LNCAP (cell line): Measurements from ENCODE around the gene CTPS1.

Source experiments
- CTCF ChIP-seq: fragments of 450-650 bp; IDR thresholded peaks from 2 replicates; pipeline ENCODE4 v1.5.1; 2017; ENCODE audit warnings: mild to moderate bottlenecking

CTPS1 gene

GRCh38 chr1:40971966-40972365 lies 7.5 kb upstream of the CTPS1 start:
- TF ChIP-seq CTCF: no peak

GRCh38 chr1:40973912-40974311 lies 5.6 kb upstream of the CTPS1 start:
- no peak for TF ChIP-seq CTCF

- no peak for TF ChIP-seq CTCF
These were observed 4.6 kb upstream of the CTPS1 start for GRCh38 chr1:40974945-40975344.

GRCh38 chr1:40976952-40977690 lies 2.4 kb upstream of the CTPS1 start:
- TF ChIP-seq CTCF: no peak

GRCh38 chr1:40977716-40978115 lies 1.8 kb upstream of the CTPS1 start:
- no peak for TF ChIP-seq CTCF

- no peak for TF ChIP-seq CTCF
These were observed 633 bp upstream of the CTPS1 start for GRCh38 chr1:40978886-40979240.

GRCh38 chr1:40980068-40980452 lies 564 bp downstream of the CTPS1 start:
- no peak for TF ChIP-seq CTCF
